DOHH2 (cell line): ENCODE data around the gene TFAM.

Experiments used
- H3F3A ChIP-seq: fragments of 200-600 bp; sonication (generic), shearing (Covaris generic); 2 replicates; pipeline ENCODE4 v1.6.0; 2016; ENCODE audit warnings: antibody characterized with exemption, mild to moderate bottlenecking; ENCODE audit not compliant: control insufficient read depth, insufficient read depth
- H3K27ac ChIP-seq: fragments of 200-600 bp; sonication (generic); 2 replicates; pipeline ENCODE4 v1.5.1; 2014; ENCODE audit warnings: low read depth, mild to moderate bottlenecking, low read length, moderate library complexity
- H3K27me3 ChIP-seq: fragments of 200-600 bp; sonication (generic); 2 replicates; pipeline ENCODE4 v1.6.1; 2014; ENCODE audit warnings: mild to moderate bottlenecking, low read length, mixed read lengths; ENCODE audit not compliant: control insufficient read depth
- H3K36me3 ChIP-seq: fragments of 200-600 bp; sonication (generic); 2 replicates; pipeline ENCODE4 v1.6.1; 2014; ENCODE audit warnings: mild to moderate bottlenecking, low read length, moderate library complexity, mixed read lengths; ENCODE audit not compliant: control insufficient read depth
- H3K4me1 ChIP-seq: fragments of 200-600 bp; sonication (generic); 2 replicates; pipeline ENCODE4 v1.6.1; 2014; ENCODE audit warnings: mild to moderate bottlenecking, low read length, mixed read lengths; ENCODE audit not compliant: control insufficient read depth
- H3K4me2 ChIP-seq: fragments of 200-600 bp; sonication (generic); 2 replicates; pipeline ENCODE4 v1.6.0; 2014; ENCODE audit warnings: mild to moderate bottlenecking, low read length, moderate library complexity
- H3K4me3 ChIP-seq: fragments of 200-600 bp; sonication (generic); 2 replicates; pipeline ENCODE4 v1.5.1; 2014; ENCODE audit warnings: mild to moderate bottlenecking, low read length, mixed read lengths
- H3K79me2 ChIP-seq: fragments of 200-600 bp; sonication (generic); 2 replicates; pipeline ENCODE4 v1.6.1; 2014; ENCODE audit warnings: mild to moderate bottlenecking, low read length, mixed read lengths; ENCODE audit not compliant: control insufficient read depth
- H3K9me2 ChIP-seq: fragments of 200-600 bp; sonication (generic); replicated peaks from 2 replicates; pipeline ENCODE4 v1.6.1; 2014; ENCODE audit warnings: mild to moderate bottlenecking, low read length, mixed read lengths; ENCODE audit not compliant: control insufficient read depth
- H3K9me3 ChIP-seq: fragments of 200-600 bp; sonication (generic); 2 replicates; pipeline ENCODE4 v1.6.1; 2014; ENCODE audit warnings: antibody characterized with exemption, low read length, mixed read lengths; ENCODE audit not compliant: control insufficient read depth, insufficient read depth
- H4K20me1 ChIP-seq: fragments of 200-600 bp; sonication (generic); 2 replicates; pipeline ENCODE4 v1.6.0; 2014; ENCODE audit warnings: low read depth, mild to moderate bottlenecking, antibody characterized with exemption, low read length, moderate library complexity; ENCODE audit not compliant: control insufficient read depth, insufficient read depth
- CTCF ChIP-seq: fragments of 200-600 bp; sonication (generic); IDR thresholded peaks from one replicate; pipeline ENCODE4 v1.5.1; 2014; ENCODE audit warnings: antibody characterized with exemption, mild to moderate bottlenecking, low read depth, low read length; ENCODE audit not compliant: poor library complexity, severe bottlenecking
- EZH2phosphoT487 ChIP-seq: fragments of 200-600 bp; sonication (generic); IDR thresholded peaks from 2 replicates; pipeline ENCODE4 v1.6.1; 2017; ENCODE audit warnings: borderline replicate concordance, mild to moderate bottlenecking, antibody characterized with exemption, low read length, moderate library complexity, mixed read lengths

Gene TFAM

DNA sequence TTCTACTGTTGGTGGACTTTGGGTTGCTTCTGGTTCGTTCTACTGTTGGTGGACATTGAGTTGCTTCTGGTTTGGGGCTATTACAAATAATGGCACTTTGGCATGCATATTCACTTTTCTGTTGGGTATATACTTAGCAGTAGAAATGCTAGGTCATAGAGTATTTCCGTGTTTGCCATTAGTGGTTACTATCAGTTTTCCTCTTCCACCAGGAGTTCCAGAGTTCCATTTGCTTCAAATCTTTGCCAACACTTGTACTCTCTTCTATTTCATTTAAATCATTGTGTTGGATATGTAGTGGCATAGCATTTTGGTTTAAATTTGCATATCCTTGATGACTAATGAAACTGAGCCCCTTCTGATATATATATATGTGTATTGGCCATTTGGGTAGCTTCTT is 35.2 kb upstream of the TFAM start:
- no peaks in the 10 kb centered on the region for H3K9me2 ChIP-seq
- no peaks in the 10 kb centered on the region for H3F3A ChIP-seq
- peaks cover 32% of the 10 kb centered on the region for H3K4me1 ChIP-seq
- no peak overlapping the region for H3K4me3 ChIP-seq
- TF ChIP-seq CTCF (no peak), EZH2phosphoT487 (no peak)
- no peaks in the 10 kb centered on the region for H3K27me3 ChIP-seq
- H3K27ac ChIP-seq: no peak overlapping the region
- no peaks in the 10 kb centered on the region for H3K9me3 ChIP-seq
- no peak overlapping the region for H3K4me2 ChIP-seq
- H4K20me1 ChIP-seq: no peaks in the 10 kb centered on the region
- H3K36me3 ChIP-seq: no peaks in the 10 kb centered on the region
- peaks cover 47% of the 10 kb centered on the region for H3K79me2 ChIP-seq

GRCh38 chr10:58350619-58351323 is 34.4 kb upstream of the TFAM start:
- peaks cover 32% of the 10 kb centered on the region for H3K4me1 ChIP-seq
- H3K9me2 ChIP-seq: no peaks in the 10 kb centered on the region
- no peaks in the 10 kb centered on the region for H3K9me3 ChIP-seq
- no peak for TF ChIP-seq EZH2phosphoT487
- no peak for TF ChIP-seq CTCF
- H3K4me3 ChIP-seq: no peak overlapping the region
- no peaks in the 10 kb centered on the region for H3F3A ChIP-seq
- no peaks in the 10 kb centered on the region for H3K36me3 ChIP-seq
- no peak overlapping the region for H3K4me2 ChIP-seq
- no peaks in the 10 kb centered on the region for H3K27me3 ChIP-seq
- no peaks in the 10 kb centered on the region for H4K20me1 ChIP-seq
- H3K79me2 ChIP-seq: peaks cover 47% of the 10 kb centered on the region
- H3K27ac ChIP-seq: no peak overlapping the region

DNA sequence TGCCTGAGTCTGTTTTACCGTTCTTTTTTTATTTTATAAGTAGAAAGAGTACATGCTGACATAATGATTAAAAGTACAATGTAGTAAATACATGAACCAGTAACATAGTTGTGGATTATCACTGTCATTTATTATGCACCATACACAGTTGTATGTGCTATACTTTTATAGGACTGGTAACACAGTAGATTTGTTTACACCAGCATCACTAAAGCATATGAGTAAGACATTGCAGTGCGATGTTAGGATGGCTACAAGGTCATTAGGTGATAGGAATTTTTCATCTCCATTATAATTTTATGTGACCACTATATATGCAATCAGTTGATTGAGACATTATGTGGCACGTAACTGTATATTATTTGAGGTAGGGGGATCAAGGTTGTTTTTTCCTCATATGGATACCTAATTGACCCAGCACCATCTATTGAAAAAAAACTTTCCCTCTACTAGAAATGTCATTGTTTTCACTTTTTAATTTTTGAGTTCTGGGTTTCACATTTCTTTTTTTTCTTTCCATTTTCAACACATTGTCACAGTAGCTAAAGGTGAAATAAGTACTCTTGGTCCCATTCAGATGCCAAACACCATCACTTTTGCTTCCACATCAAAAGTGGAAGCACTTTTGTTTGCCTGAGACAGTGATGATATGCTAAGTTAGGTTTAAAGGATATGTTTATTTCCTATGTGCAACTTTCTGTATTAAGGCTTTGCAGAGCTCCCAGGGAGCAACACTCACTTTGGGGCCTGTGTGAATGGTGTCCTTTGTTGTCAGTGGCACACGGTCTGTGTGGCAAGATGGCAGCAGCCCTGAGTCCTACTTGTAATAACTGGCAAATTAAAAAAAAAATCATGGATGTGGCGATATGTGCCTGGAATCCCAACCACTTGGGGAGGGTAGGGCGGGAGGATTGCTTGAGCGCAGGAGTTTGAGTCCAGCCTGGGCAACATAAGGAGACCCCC is 33.3 kb upstream of the TFAM start:
- TF ChIP-seq EZH2phosphoT487 (no peak), CTCF (no peak)
- no peaks in the 10 kb centered on the region for H3K9me3 ChIP-seq
- H3K36me3 ChIP-seq: no peaks in the 10 kb centered on the region
- H3F3A ChIP-seq: no peaks in the 10 kb centered on the region
- H3K9me2 ChIP-seq: no peaks in the 10 kb centered on the region
- no peak overlapping the region for H3K27ac ChIP-seq
- no peaks in the 10 kb centered on the region for H4K20me1 ChIP-seq
- no peaks in the 10 kb centered on the region for H3K27me3 ChIP-seq
- H3K79me2 ChIP-seq: peaks cover 46% of the 10 kb centered on the region
- no peak overlapping the region for H3K4me2 ChIP-seq
- H3K4me3 ChIP-seq: no peak overlapping the region
- H3K4me1 ChIP-seq: peaks cover 32% of the 10 kb centered on the region
